ENCODE measurements around the gene ANP32B.

DNA sequence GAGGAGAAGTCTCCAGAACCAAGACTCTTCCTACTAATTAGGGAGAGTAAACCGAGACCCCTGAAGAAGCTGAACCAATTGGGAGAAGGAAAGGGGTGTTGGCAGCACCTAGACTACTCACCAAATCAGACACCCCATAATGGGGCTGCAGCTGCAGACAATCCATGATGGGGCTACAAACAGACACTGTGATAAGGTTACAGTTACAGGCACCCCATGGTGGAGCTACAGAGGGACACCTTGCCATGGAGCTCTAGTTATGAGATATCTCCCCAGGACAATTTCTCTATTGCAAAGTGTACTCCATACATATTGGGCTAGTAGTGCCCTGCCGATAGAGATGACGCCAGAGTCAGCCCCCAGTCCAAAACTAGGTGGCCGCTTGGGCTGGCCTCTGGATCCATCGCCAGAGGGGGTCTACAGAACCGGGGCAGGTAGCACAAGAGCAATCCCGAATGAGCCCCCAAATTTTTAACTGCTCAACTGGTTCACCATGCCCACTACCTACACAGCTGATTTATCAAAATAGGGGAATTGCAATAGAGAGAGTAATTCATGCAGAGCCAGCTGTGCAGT, 71.3 kb downstream of the ANP32B start:
- TF ChIP-seq, protein P1, sequence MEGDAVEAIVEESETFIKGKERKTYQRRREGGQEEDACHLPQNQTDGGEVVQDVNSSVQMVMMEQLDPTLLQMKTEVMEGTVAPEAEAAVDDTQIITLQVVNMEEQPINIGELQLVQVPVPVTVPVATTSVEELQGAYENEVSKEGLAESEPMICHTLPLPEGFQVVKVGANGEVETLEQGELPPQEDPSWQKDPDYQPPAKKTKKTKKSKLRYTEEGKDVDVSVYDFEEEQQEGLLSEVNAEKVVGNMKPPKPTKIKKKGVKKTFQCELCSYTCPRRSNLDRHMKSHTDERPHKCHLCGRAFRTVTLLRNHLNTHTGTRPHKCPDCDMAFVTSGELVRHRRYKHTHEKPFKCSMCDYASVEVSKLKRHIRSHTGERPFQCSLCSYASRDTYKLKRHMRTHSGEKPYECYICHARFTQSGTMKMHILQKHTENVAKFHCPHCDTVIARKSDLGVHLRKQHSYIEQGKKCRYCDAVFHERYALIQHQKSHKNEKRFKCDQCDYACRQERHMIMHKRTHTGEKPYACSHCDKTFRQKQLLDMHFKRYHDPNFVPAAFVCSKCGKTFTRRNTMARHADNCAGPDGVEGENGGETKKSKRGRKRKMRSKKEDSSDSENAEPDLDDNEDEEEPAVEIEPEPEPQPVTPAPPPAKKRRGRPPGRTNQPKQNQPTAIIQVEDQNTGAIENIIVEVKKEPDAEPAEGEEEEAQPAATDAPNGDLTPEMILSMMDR (IDR thresholded peaks at IDR 0.05) = no peak
- TF ChIP-seq EZH2phosphoT487 (IDR thresholded peaks at IDR 0.05) = no peak
